ENCODE measurements around the gene PDLIM5.

DNA sequence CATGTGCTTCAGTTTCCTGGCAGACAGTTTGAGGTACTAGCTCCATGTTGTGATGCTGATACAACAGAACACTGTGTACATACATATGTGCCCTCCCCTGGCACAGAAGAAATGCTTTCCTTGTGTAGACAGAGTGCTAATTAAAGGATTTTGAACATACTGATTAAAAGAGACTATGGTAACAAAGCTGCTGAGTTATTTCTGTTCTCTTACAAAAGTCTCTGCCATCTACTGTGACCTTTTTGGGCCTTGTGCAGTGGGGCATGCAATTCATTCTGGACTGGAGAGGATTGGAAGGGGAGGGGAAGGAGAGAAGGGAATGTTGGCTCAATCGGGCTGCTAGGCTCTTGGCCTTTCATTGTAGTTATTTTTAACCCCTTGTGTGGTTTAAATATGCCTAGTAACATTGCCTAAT lies 6.0 kb downstream of the PDLIM5 start:
- TF ChIP-seq POLR2A (IDR thresholded peaks at IDR 0.05; ENCODE audit: low read depth, low read length) (no peak), TAF1 (IDR thresholded peaks at IDR 0.05; ENCODE audit: borderline replicate concordance, low read depth, low read length) (no peak)

Data from GM12892 (cell line).